IPS-11a (cell line): ENCODE results near the gene OVCA2.
A peak's percentile ranks its signal among the peaks of the same experiment; 100 is the strongest.

Experiments
- H3K4me3 ChIP-seq: one replicate; pipeline ENCODE4 v1.5.1; 2013; ENCODE audit warnings: low read depth, low read length, control low read depth

Gene OVCA2

GRCh38 chr17:2051933-2052559, 10.2 kb downstream of the OVCA2 start:
- H3K4me3 ChIP-seq: no peak overlapping the region

DNA sequence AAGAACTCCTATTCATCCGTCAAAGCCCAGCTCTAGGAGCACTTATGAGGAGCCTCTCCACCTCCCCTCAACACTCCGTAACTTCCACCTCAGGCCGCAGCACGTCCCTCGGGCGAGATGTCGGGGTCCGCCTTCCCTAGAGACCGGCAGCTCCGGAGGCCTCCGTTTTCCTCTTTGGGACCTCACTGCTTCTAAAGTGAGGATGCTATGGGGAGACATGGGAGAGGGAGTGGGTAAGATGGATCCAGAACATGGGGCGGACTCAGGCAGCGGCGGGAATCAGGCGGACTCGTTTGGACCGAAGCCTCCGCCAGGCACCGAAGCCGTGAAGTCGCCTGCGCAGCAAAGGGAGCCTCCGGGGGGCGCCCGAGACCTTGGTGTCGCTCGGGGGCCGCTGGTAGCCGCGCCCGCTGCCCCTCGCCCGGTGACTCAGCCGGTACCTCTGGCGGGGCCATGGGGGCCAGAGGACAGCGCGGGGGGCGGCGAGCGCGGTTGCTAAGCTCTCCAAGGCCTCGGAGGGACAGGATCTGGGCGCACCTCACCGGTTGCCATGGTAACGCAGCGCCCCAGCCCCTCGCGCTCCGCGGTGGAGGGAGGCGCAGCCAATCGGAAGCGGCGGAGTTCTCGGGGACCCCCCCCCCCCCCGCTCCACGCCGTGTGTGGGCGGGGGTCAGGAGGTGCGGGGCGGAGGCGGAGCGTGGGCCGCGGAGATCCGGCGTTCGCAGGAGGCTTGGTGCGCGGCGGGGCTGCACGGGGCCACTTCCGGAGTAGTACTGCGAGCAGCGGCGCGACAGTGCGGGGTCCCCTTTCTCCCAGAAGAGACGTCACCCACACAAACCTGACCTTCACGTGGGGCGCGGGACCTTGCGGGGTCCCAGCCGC, 11.8 kb downstream of the OVCA2 start:
- H3K4me3 ChIP-seq: peak overlapping the region; percentile 2

- no peak overlapping the region for H3K4me3 ChIP-seq
Observed at GRCh38 chr17:2054262-2054511, 12.4 kb downstream of the OVCA2 start.

- peak within 1 kb of the TSS; percentile 2 for H3K4me3 ChIP-seq
Observed at GRCh38 chr17:2054512-2055291, 12.9 kb downstream of the OVCA2 start, which contains the start of gene HIC1. HIC1 (plus strand) TSS chr17:2055103; CDS start chr17:2056691, 1,588 bp downstream.

- no peak overlapping the region for H3K4me3 ChIP-seq
Observed at GRCh38 chr17:2055292-2056205, 13.7 kb downstream of the OVCA2 start.

DNA sequence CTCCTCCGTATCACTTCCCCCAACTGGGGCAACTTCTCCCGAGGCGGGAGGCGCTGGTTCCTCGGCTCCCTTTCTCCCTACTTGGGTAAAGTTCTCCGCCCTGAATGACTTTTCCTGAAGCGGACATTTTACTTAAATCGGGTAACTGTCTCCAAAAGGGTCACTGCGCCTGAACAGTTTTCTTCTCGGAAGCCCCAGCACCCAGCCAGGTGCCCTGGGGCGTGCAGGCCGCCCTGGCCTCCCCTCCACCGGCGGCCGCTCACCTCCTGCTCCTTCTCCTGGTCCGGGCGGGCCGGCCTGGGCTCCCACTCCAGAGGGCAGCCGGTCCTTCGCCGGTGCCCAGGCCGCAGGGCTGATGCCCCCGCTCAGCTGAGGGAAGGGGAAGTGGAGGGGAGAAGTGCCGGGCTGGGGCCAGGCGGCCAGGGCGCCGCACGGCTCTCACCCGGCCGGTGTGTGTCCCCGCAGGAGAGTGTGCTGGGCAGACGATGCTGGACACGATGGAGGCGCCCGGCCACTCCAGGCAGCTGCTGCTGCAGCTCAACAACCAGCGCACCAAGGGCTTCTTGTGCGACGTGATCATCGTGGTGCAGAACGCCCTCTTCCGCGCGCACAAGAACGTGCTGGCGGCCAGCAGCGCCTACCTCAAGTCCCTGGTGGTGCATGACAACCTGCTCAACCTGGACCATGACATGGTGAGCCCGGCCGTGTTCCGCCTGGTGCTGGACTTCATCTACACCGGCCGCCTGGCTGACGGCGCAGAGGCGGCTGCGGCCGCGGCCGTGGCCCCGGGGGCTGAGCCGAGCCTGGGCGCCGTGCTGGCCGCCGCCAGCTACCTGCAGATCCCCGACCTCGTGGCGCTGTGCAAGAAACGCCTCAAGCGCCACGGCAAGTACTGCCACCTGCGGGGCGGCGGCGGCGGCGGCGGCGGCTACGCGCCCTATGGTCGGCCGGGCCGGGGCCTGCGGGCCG, 14.7 kb downstream of the OVCA2 start:
- no peak overlapping the region for H3K4me3 ChIP-seq

GRCh38 chr17:2057175-2057759, 15.4 kb downstream of the OVCA2 start:
- H3K4me3 ChIP-seq: no peak overlapping the region

DNA sequence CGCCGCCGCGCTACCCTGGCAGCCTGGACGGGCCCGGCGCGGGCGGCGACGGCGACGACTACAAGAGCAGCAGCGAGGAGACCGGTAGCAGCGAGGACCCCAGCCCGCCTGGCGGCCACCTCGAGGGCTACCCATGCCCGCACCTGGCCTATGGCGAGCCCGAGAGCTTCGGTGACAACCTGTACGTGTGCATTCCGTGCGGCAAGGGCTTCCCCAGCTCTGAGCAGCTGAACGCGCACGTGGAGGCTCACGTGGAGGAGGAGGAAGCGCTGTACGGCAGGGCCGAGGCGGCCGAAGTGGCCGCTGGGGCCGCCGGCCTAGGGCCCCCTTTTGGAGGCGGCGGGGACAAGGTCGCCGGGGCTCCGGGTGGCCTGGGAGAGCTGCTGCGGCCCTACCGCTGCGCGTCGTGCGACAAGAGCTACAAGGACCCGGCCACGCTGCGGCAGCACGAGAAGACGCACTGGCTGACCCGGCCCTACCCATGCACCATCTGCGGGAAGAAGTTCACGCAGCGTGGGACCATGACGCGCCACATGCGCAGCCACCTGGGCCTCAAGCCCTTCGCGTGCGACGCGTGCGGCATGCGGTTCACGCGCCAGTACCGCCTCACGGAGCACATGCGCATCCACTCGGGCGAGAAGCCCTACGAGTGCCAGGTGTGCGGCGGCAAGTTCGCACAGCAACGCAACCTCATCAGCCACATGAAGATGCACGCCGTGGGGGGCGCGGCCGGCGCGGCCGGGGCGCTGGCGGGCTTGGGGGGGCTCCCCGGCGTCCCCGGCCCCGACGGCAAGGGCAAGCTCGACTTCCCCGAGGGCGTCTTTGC, 16.2 kb downstream of the OVCA2 start:
- H3K4me3 ChIP-seq: no peak overlapping the region

- no peak overlapping the region for H3K4me3 ChIP-seq
Observed at GRCh38 chr17:2058586-2059546, 17.0 kb downstream of the OVCA2 start.

GRCh38 chr17:2059547-2060384, 17.9 kb downstream of the OVCA2 start:
- H3K4me3 ChIP-seq: no peak overlapping the region

- no peak overlapping the region for H3K4me3 ChIP-seq
Observed at GRCh38 chr17:2060385-2060658, 18.5 kb downstream of the OVCA2 start.

- H3K4me3 ChIP-seq: no peak overlapping the region
Observed at GRCh38 chr17:2060681-2061440, 19.0 kb downstream of the OVCA2 start.

DNA sequence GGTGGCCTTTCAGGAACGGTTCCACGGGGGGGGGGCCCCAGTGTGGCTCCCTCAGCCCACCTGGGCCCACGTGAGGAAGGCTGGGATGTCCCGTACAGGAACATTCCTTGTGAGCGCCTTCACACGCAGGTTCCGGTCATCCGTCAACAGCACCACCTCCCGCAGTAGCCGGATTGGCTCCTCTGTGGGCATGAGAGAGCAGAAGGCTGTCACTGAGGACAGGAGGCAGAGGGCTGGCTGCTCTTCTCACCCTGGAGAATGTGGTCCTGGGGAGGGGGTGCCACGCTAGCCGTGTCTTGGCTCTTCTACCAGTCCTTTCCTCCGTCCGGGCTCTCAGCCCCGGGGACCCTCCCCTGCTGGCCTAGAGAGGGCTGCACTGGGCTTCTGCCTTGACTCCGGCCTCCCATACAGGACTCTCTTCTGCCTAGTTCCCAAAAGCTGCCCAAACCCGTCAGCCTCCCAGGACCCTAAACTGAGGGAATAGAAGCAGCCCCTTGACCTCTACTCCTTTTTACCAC, 19.7 kb downstream of the OVCA2 start:
- no peak overlapping the region for H3K4me3 ChIP-seq

- no peak overlapping the region for H3K4me3 ChIP-seq
Observed at GRCh38 chr17:2062571-2063183, 20.9 kb downstream of the OVCA2 start.
